GM18907 (cell line): ENCODE data around the gene ARFIP2.
"Not testable (repeated sequence)": the region's sequence is repeated elsewhere in the genome, so short reads cannot be mapped to it uniquely, and the experiment has no call there.

Experiments
- ATAC-seq: cut with Tn5 transposase; IDR thresholded peaks from one replicate; pipeline ENCODE4 v1.9.1; 2021; ENCODE audit warnings: mild to moderate bottlenecking, moderate library complexity; ENCODE audit not compliant: unreplicated experiment

ARFIP2 gene, protein sequence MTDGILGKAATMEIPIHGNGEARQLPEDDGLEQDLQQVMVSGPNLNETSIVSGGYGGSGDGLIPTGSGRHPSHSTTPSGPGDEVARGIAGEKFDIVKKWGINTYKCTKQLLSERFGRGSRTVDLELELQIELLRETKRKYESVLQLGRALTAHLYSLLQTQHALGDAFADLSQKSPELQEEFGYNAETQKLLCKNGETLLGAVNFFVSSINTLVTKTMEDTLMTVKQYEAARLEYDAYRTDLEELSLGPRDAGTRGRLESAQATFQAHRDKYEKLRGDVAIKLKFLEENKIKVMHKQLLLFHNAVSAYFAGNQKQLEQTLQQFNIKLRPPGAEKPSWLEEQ

DNA sequence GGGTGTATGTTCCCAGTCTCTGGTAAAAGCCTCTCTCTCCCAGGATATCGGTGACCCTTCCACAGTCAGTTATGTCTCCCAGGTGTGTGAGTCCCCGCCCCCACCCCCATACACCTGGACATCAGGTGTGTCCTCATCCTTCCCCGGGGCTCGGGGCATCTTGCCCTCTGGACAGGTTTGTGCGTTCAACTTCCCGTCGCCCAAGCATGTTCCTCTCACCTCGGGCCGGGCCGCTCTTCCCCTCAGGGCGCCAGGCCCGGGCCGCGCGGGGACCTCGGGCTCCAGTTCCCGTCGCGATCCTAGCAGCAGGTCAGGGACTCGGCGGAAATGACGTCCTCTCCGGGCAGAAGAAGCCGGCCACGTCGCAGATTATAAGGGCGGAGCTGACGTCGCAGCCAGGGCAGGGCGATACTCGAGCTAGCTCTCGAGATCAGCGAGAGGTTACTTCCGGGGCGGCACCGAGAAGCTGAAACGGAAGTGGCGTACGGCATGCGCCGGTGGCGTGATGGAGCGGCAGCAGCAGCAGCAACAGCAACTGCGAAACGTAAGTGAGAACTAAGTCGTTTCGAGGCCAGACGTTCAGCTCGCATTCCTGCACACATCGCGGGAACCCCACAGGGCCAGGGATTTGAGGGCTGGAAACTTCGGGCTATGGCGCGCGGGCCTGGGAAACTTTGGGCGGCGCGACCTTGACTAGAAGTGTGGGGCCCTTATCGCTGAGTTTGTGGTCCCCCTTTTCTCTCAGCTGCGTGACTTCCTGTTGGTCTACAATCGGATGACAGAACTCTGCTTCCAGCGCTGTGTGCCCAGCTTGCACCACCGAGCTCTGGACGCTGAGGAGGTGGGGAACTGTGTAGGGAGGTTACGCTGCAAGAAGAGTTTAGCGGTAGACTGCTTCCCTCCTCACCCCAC is at the start of gene ARFIP2, which contains the start of gene TIMM10B:
TSS of gene ARFIP2 (minus strand) at position 320 of the 912 bp plus-strand sequence. CDS start 910 bp downstream, outside the sequence.
TSS of gene TIMM10B (plus strand) at position 490 of the 912 bp plus-strand sequence. CDS start at position 506, 16 bp downstream.
- ATAC-seq: peak; percentile 99

DNA sequence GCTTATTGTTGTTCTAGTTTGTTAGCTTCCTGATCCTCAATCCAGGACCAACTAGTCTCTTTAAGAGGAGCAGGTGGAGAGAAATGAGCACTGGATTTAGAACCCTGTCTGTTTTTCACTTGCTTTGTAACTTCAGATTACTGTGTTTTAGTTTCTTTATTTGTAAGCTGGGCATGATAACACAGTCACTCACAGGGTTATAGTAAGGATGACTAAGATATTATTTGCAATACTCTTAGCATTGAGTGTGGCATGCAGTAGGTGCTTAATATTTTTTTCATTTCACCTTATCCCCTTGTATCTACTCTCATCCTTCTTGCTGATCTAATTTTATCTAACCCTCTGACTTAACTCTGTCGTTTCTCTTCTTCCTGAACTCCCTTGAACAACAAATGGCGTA is 49.7 kb upstream of the ARFIP2 start:
- ATAC-seq: no peak

DNA sequence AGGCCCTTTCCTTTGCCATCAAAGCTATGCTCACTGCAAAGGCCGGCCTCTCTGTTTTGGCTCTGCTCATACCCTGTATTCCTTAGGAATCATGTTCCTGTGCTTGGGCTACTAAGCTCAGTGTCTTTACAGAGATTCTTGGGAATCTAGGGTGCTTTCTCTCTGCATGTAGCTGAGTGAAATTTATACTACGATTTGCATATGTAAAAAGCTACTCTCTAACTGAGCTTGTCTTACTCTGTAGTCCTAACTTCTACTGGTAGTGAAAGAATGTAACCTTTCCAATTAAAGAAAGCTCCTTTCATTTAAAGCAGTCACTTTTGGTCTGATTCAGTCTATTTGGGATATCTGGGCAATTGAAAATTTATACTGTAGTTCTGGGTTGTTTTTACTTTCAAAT is 48.1 kb upstream of the ARFIP2 start:
- ATAC-seq: no peak

DNA sequence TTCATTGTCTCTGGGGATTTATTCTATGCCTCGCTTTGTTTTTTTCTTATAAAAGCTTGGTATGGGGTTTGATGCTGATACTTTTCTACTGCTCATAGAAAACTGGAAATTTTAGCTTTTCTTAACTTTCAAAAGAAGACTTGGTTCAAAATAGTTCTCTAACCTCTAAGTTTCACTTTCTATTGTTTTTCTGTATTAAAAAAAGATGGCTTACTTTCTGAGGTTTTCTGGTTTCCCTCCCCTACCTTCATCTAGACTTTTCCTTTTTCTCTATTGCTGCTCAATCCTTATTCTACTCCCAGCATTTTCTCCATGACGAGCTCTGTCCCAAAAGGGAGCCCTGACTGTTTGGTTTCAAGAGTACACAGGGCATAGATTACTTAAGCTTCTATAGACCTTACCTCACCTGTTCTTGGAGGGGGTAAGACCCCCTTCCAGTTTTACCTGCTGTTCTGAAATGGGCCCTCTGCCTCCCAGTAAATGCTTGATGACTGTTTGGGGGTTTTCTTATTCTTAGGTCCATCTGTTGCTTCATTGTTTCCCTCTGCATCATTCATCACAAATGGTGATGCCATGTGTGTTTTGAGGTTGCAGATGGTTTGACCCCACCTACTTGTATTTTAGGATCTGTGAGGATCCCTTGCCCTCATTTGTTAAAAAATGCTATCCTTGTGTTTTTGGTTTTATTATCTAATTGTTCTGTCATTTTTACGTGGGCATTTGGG is 45.4 kb upstream of the ARFIP2 start:
- no peak for ATAC-seq

DNA sequence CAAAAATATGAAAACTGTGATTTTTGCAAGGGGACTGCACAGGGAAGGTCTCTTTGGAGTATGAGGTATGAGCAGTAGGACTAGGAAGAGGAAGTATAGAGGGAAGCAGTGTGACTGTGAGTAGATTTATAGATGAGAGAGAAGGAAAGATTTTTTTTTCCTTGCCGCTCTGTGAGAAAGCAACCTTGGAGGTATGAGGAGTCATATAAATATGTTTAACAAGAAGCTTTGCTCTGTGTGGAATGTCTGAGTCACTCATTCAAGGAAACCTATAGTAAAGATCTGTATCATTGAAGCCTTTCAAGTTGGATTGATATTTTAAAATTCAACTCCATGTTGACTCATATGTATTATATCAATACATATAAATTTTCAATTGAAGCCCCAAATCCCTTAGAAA is 42.1 kb upstream of the ARFIP2 start:
- ATAC-seq: no peak

DNA sequence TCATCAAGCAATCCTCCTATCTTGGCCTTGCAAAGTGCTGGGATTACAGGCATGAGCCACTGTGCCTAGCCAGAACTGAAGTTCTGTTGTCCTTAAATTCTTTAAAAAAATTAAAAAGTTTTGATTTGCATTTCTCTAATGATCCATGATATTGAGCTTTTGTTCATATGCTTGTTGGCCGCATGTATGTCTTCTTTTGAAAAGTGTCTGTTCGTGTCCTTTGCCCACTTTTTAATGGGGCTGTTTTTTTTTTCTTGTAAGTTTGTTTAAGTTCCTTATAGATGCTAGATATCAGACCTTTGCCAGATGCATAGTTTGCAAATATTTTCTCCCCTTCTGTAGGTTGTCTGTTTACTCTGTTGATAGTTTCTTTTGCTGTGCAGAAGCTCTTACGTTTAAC is 40.8 kb upstream of the ARFIP2 start:
- ATAC-seq: not testable (repeated sequence)

DNA sequence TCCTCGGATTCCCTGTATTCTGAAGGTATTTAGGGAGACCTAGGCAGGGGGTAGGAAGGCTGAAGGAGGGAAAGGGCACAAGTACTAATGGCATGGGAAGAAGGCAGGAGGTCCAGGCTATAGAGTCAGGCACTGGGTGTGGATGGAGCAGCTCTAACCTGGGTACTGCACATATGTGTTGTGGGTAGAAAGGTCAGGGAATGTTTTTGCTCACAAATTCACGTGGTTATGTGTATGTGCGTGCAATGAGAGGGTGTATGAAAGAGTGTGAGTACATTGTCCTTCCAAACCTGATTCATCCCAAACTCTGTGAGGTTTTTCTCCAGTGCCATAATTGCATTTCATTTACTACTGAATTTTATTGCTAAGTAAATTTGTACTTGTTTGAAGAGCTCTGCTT is 39.1 kb upstream of the ARFIP2 start:
- ATAC-seq: no peak

DNA sequence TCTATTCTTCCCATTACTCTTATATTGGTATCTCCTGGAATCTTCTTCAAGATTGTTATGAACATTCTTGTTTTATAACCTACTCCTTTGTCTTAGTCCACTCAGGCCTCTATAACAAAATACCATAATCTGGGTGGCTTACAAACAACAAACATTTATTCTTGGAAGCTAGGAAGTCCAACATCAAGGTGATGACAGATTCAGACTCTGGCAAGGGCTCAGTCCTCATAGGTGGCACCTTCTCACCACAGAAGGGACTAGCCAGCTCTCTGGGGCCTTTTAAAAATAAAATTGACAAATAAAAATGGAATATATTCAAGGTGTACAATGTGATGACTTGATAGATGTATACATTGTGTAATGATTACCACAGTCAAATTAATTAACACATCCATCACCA is 35.7 kb upstream of the ARFIP2 start:
- ATAC-seq: no peak

DNA sequence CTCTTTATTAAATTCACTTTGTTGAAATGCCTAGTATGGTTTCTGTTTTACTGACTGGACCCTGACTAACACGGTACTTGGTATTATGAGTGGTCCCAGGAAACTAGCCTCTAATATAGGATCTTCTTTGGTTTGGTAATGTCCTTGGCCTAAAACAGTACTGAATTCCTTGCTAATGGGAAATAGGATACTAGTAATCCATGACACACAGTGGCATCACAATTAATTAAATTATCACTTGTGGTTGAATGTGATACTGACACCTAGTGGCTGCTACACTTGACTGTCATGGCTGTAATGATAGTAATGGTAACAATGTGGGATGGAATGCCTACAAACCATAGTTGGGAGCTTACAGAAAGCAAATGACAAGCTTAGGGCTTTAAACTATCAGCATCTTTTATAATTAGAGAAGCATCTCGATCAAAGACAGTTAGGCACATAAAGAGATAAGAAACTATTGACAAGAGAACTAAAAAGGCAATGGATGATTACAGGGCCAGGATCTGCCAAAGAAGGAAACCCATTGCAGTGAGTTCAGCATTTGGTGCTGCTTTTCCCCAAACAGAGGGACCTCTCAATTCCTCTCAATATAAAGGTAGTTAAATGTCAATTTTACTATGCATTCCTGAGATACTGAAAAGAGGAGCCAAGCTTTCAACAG is 24.6 kb upstream of the ARFIP2 start:
- no peak for ATAC-seq

DNA sequence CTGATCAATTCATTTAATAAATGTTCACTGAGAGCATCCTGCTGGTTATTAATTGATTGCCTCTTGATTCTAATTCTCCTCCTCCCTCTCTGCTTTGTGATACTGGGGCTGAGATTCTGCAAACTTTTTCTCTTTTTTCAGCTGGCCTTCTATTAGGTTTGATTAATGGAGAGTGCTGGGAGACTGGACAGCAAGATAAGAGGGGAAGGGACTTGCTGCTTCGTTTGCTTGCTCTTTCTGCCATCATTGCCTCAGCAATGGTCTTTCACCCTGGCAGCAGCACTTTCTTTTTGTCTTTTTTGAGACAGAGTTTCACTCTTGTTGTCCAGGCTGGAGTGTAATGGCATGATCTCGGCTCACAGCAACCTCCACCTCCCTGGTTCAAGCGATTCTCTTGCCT is 23.0 kb upstream of the ARFIP2 start:
- no peak for ATAC-seq

DNA sequence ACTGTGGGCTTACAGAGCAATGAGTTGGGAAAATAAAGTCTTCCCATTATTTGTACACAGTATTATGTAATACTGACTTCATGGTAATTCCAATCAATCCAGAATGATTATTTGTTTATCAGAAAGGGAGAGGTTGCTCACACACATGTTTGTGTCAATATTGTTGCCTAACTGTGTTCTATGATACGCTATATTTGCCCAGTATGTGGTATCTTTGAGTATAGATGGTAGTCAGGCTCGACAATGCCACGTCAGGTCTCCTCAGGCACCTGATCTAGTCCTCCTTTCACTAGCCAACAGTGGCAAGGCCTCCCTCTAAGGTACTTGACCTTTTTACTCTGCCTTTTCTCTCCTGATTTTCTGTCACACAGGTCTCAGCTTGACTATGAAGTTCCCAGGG is 21.3 kb upstream of the ARFIP2 start:
- no peak for ATAC-seq

DNA sequence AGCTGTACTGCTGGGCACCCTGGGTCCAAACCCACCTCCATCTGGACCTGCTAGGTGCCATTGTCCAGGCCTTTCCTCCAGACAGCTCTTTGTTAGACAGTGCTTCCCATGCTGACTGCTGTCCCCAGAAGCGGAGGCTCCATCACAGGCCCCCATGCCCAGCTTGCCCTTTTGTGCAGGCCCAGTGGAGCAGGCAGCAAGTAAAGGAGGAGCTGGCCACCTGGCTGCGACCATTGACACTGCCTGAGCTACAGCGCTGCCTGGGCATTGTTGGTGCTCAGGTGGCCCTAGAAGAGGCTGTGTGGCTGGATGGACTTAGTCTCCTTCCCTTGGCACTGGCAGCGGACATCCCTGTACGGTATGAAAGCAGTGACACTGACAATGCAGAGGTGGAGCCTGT is 17.4 kb upstream of the ARFIP2 start:
- ATAC-seq: no peak

DNA sequence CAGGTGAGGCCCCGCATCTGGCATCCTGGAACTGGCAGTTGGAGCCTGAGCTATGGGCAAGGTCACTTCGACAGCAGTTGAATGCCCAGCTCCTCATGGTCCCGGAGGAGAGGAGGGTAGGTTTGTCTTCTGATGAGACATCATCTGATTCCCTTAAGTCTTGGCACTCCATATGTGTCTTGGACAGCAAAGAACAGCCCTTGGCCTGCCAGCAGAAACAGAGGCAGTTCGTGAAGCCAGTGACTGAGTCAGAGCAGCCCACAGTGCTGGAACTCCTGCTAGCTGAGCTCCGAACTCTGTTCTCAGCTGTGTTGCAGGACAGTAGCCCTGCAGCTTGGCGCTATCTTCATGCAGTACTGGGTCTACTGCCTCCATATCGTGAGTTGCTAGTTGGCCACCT is 17.0 kb upstream of the ARFIP2 start:
- ATAC-seq: no peak

DNA sequence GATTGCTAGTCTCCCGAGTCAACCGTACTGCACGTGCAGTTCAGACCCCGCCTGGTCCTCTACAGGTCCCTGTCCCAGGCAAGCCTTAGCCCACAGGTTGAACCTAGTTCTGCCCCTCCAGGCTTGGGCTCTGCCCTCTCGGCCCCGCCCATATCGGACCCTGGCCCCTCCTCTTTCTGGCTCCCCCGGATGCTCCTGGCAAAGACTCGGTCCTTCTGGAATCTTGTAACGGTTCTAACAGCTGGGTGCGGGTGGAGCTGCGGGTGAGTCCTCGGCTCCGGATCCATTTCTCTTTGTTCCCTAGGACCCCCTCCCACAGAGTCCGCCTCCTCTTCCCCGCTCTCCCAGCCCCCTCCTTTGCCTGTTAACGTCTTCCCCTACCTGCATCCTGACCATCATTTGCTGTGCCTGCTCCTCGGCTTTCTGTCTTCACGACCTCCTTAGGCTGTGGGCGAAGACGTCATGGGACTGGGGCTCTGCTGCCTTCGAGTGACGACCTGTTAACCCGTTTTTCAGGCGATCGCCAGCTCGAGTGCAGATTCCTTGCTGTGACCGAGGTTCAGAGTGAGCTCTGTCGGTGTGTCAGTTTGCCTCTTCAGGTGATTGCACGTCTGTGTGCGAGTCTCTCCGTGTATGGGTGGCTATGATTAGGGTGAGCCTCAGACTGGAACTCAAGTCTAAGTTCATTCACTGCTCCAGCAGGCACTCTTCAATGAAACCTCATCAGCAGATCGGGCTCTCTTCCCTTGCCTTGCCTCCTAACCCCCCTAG is 16.1 kb upstream of the ARFIP2 start, which contains the start of gene DNHD1:
TSS of gene DNHD1 (plus strand) at position 212 of the 771 bp plus-strand sequence. CDS start 936 bp downstream, outside the sequence.
- ATAC-seq: no peak

DNA sequence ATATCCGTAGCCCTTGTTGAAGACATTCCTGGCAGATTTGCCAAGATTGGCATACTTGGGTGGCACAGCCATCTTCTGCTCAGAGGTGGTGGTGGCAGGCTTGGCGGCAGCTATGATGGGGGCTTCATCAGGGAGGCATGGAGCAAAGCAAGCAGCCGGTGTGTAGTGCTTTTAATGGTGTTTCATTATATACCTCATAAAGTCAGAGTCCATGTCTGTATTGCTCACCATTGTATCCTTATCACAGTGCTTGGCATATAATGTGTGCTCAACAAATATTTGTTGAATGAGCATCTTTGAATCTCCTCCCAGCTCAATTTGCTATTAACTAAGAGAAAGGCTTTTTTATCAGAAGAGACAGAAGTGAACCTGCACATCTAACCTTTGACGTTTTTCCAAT is 8.2 kb upstream of the ARFIP2 start:
- ATAC-seq: no peak

DNA sequence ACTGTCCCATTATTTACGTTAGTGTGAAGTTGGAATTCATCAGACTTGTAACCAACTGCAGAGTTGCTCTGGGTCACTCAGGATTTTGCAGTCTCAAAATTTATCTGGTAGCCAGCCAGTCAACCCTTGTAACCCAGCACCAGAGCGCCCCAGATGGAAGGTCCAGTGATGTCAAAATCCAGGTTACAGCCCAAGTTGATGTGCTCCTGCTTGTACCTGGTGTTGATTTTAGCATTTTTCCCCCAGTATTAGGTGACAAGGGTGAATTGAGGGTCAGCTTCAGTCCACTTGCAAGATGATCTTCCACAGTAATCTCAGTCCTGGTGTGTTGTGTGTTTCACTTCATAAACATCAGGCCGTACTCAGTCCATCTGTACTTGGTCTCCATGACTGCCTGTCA is 7.7 kb upstream of the ARFIP2 start:
- ATAC-seq: no peak

DNA sequence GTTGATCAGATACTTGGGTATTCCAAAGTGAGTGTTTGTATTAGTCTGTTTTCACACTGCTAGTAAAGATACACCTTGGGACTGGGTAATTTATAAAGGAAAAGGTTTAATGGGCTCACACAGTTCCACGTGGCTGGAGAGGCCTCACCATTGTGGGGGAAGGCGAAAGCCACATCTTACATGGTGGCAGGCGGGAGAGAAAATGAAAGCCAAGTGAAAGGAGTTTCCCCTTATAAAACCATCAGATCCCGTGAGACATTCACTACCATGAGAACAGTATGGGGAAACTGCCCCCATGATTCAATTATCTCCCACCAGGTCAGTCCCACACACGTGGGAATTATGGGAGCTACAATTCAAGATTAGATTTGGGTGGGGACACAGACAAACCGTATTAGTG is 7.2 kb upstream of the ARFIP2 start:
- ATAC-seq: no peak

DNA sequence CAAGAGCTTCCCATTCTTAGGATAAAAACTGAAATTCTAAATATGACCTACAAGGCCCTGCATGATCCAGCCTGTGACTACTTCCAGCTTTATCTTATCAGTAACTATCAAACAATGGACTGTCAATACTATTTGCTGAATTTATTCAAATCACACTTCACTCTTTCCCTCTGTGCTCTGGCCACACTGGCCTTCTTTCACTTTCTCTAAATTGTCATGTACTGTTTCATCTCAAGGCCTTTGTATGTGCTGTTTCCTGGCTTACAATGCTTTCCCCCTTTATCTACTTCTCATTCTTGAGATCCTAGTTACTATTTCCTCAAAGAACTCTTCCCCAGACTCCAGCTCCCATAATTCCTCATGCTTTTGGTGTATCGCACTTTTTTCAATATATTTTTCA is 5.8 kb upstream of the ARFIP2 start:
- no peak for ATAC-seq

DNA sequence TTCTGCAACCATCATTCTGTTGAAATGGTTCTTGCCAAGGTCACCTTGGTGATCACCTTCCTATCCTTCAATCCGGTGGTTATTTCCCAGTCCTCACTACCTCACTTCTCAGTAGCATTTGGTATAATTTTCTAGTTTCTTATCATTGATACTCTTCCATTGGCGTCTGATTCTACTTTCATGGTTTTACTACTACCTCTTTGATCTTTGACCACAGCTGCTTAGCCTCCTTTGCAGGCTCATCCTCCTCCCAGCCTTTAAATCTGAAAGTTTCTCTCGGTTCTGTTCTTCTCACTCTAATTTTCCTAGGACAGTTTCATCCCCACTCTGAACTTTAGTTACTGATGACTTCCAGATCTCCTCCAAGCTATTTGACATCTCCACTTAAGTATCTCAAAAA is 5.1 kb upstream of the ARFIP2 start:
- ATAC-seq: no peak

DNA sequence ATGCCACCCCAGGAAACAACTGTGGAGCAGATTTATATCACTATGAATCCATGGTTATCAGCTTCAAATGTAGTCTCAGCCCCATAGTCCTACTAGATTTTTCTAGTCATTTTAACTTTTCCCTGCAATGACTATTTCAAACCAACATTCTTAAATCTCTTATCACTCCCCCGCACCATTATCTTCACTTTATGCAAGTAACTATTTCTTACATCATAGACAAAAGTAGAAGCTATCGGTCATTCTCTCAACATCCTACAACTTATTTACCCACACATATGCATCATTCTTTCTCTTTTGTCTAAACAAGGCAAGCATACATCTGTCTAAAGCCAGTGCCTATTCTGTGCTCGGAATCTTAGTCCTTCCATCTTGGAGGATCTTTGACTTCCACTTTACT is 4.5 kb upstream of the ARFIP2 start:
- no peak for ATAC-seq
